OCI-LY7 (cell line): ENCODE data around the gene RELN. TPM values are rescaled to one million over a fixed set of nuclear protein-coding genes. Genes with fewer than 3 reads are reported as not detected.
"Not testable (repeated sequence)": the region's sequence is repeated elsewhere in the genome, so short reads cannot be mapped to it uniquely, and the experiment has no call there.

Experiments used
- BruUV-seq: library from RNA; stranded (reverse); fragments of 400-500 nt; replicated peaks from 2 replicates; lab custom pipeline; 2021; lab: Mats Ljungman, UMichigan
- CTCF ChIA-PET: fragments of 300-600 bp; sonication (Branson Sonifier 250); formaldehyde crosslinking; loops from one replicate; lab custom pipeline; 2022; ENCODE audit warnings: antibody characterized with exemption; ENCODE audit not compliant: unreplicated experiment; lab: Charles Lee
- POLR2A ChIA-PET: fragments of 300-600 bp; sonication (Branson Sonifier 250); formaldehyde crosslinking; loops from one replicate; lab custom pipeline; 2022; ENCODE audit warnings: antibody characterized with exemption; lab: Charles Lee
- DNase-seq: peaks from one replicate; pipeline ENCODE4 v3.0.0-alpha.2; 2015; ENCODE audit warnings: low spot score
- H2AFZ ChIP-seq: fragments of 200-600 bp; sonication (generic), shearing (Covaris generic); 2 replicates; pipeline ENCODE4 v1.6.1; 2014; ENCODE audit warnings: mild to moderate bottlenecking, antibody characterized with exemption, low read length, moderate library complexity
- H3K27ac ChIP-seq: fragments of 200-600 bp; sonication (generic); 2 replicates; pipeline ENCODE4 v1.5.1; 2014; ENCODE audit warnings: mixed run types, low read depth, mild to moderate bottlenecking, moderate library complexity, low read length, inconsistent platforms; ENCODE audit not compliant: poor library complexity, severe bottlenecking
- H3K36me3 ChIP-seq: fragments of 200-600 bp; sonication (generic); 2 replicates; pipeline ENCODE4 v1.6.1; 2014; ENCODE audit warnings: mild to moderate bottlenecking, antibody characterized with exemption, low read length, moderate library complexity, mixed read lengths; ENCODE audit not compliant: insufficient read depth
- H3K4me1 ChIP-seq: fragments of 200-600 bp; sonication (generic); 2 replicates; pipeline ENCODE4 v1.5.1; 2014; ENCODE audit warnings: mild to moderate bottlenecking, low read length; ENCODE audit not compliant: insufficient read depth, poor library complexity, severe bottlenecking
- H3K4me2 ChIP-seq: fragments of 200-600 bp; sonication (generic); 2 replicates; pipeline ENCODE4 v1.6.1; 2014; ENCODE audit warnings: mild to moderate bottlenecking, low read length
- H3K4me3 ChIP-seq: fragments of 200-600 bp; sonication (generic); 2 replicates; pipeline ENCODE4 v1.5.1; 2014; ENCODE audit warnings: mild to moderate bottlenecking, low read depth, low read length; ENCODE audit not compliant: poor library complexity, severe bottlenecking
- H3K79me2 ChIP-seq: fragments of 200-600 bp; sonication (generic); 2 replicates; pipeline ENCODE4 v1.6.1; 2016; ENCODE audit warnings: low read depth, mild to moderate bottlenecking, low read length, moderate library complexity, mixed read lengths; ENCODE audit not compliant: insufficient read depth
- H3K9me2 ChIP-seq: fragments of 200-600 bp; sonication (generic); 2 replicates; pipeline ENCODE4 v1.6.1; 2016; ENCODE audit warnings: mild to moderate bottlenecking, low read length, mixed read lengths; ENCODE audit not compliant: insufficient read depth
- H3K9me3 ChIP-seq: fragments of 200-600 bp; sonication (generic); 2 replicates; pipeline ENCODE4 v1.6.1; 2014; ENCODE audit warnings: mild to moderate bottlenecking, mixed run types, low read length, mixed read lengths
- H4K20me1 ChIP-seq: fragments of 200-600 bp; sonication (generic); 2 replicates; pipeline ENCODE4 v1.6.1; 2014; ENCODE audit warnings: mild to moderate bottlenecking, antibody characterized with exemption, low read length, moderate library complexity, mixed read lengths; ENCODE audit not compliant: insufficient read depth
- EZH2phosphoT487 ChIP-seq: fragments of 200-600 bp; sonication (generic); IDR thresholded peaks from 2 replicates; pipeline ENCODE4 v1.6.1; 2018; ENCODE audit warnings: low read depth, borderline replicate concordance, mild to moderate bottlenecking, mixed run types, antibody characterized with exemption, low read length, moderate library complexity, mixed read lengths
- intact Hi-C: fragments of 100-400 bp; cut with micrococcal nuclease; formaldehyde crosslinking; loops from one replicate; pipeline ENCODE4 v1.10.0; 2022; ENCODE audit not compliant: unreplicated experiment
- total RNA-seq, 2 experiments: library from RNA; depleted of rRNA in 1 of 2; stranded (reverse); fragments of >200 nt in 1 of 2; shearing (Covaris generic) in 1 of 2; gene quantifications; 2 replicates each; pipeline ENCODE4 v1.2.3, GENCODE V29; 2014 to 2022
- TF ChIP-seq, protein P1 (sequence below): fragments of 200-600 bp; sonication (generic); conservative IDR thresholded peaks from 2 replicates; pipeline ENCODE4 v1.5.1; 2014; ENCODE audit warnings: mild to moderate bottlenecking, antibody characterized with exemption, low read length, moderate library complexity, mixed read lengths

RELN gene
- total RNA-seq, 2 experiments from 2014 or later, result not detected

DNA sequence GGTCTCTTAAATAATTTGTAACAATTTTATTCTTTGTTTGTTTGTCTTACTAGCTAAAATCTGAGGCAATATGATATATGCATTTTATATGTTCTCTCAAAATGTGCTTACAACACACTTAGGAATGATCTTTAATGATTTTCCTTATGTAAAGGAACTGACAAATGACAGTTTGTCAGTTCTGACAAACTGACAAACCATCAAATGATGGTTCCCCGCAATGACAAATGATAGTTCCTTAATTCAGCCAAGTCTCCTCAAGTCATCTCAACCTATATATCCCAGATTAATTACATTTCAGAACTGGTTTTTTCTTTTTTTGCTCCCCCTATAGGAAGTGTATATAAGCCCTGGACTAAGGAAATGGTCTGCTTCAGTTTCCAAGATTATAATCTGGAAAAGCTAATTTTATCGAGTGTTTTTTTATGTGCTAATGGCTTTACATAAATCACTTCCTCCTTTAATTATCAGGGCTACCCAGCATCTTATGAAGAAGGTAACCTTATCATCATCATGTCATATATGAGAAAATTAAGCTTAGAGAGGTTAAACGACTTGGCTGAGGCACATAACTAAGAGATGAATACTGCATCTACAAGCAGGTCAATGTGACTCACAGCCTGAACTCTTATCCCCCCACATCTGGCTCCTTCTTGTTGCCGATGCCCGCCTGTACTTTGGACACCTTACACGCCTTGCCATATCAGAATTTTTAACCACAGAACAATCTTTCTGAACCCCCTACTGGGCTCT lies 75.1 kb downstream of the RELN start:
- H4K20me1 ChIP-seq, result no peaks in the 10 kb centered on the region
- no peaks in the 10 kb centered on the region for H3K9me2 ChIP-seq
- H2AFZ ChIP-seq, result no peak overlapping the region
- no peak for TF ChIP-seq EZH2phosphoT487
- TF ChIP-seq, protein P1, sequence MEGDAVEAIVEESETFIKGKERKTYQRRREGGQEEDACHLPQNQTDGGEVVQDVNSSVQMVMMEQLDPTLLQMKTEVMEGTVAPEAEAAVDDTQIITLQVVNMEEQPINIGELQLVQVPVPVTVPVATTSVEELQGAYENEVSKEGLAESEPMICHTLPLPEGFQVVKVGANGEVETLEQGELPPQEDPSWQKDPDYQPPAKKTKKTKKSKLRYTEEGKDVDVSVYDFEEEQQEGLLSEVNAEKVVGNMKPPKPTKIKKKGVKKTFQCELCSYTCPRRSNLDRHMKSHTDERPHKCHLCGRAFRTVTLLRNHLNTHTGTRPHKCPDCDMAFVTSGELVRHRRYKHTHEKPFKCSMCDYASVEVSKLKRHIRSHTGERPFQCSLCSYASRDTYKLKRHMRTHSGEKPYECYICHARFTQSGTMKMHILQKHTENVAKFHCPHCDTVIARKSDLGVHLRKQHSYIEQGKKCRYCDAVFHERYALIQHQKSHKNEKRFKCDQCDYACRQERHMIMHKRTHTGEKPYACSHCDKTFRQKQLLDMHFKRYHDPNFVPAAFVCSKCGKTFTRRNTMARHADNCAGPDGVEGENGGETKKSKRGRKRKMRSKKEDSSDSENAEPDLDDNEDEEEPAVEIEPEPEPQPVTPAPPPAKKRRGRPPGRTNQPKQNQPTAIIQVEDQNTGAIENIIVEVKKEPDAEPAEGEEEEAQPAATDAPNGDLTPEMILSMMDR, result no peak
- H3K4me3 ChIP-seq, result no peak overlapping the region
- CTCF ChIA-PET, result no interaction called here
- no peaks in the 10 kb centered on the region for H3K36me3 ChIP-seq
- no peaks in the 10 kb centered on the region for H3K4me1 ChIP-seq
- POLR2A ChIA-PET, result no interaction called here
- H3K79me2 ChIP-seq, result no peaks in the 10 kb centered on the region
- no TSS peak for BruUV-seq
- no peak overlapping the region for H3K27ac ChIP-seq
- no peak for DNase-seq
- intact Hi-C loops, result no loop called here
- H3K4me2 ChIP-seq, result no peak overlapping the region
- H3K9me3 ChIP-seq, result no peaks in the 10 kb centered on the region

DNA sequence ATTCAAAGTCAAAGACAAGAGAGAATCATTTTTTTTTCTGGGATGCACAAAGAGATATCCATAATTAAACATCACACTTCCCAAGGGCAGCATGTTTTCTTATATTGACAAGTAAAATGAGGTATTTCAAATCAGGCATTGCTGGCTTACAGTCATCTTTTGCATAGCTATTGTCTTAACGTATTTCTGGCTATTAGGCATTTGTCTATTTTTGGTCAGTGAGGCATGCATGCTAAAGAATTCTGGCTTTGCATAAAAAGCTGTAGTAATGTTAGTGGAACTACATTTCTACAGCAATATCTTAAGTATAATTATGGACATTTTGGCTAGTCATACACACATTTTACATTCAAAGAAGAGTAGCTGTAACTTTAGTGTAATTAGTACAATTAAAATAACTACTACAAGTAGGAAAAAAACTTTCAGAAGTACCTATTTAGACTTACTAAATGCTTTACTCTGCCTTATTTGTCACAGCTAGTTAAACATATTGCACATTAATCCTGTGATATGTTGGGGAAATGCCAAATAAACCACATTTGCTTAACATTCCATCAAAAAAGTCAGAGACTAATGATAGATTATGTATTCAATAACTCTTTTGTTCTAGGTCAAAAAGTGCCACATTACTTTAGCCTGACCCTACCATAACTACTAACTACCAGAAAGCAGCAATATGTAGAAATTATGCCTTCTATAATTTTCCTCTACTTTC lies 76.4 kb downstream of the RELN start:
- Histone ChIP-seq H2AFZ (no peak overlapping the region), H3K9me3 (no peaks in the 10 kb centered on the region), H3K4me1 (no peaks in the 10 kb centered on the region), H3K4me2 (no peak overlapping the region), H3K79me2 (no peaks in the 10 kb centered on the region), H3K36me3 (no peaks in the 10 kb centered on the region), H3K4me3 (no peak overlapping the region), H3K27ac (no peak overlapping the region), H4K20me1 (no peaks in the 10 kb centered on the region), H3K9me2 (no peaks in the 10 kb centered on the region)
- intact Hi-C loops, result no loop called here
- no peak for DNase-seq
- ChIA-PET CTCF (no interaction called here), POLR2A (no interaction called here)
- TF ChIP-seq, protein P1, result no peak
- no peak for TF ChIP-seq EZH2phosphoT487
- no TSS peak for BruUV-seq

DNA sequence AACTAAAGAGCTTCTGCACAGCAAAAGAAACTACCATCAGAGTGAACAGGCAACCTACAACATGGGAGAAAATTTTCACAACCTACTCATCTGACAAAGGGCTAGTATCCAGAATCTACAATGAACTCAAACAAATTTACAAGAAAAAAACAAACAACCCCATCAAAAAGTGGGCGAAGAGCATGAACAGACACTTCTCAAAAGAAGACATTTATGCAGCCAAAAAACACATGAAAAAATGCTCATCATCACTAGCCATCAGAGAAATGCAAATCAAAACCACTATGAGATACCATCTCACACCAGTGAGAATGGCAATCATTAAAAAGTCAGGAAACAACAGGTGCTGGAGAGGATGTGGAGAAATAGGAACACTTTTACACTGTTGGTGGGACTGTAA lies 78.4 kb downstream of the RELN start:
- CTCF ChIA-PET, POLR2A ChIA-PET, intact Hi-C loops, H3K27ac ChIP-seq, H3K36me3 ChIP-seq, H3K9me2 ChIP-seq, DNase-seq, H4K20me1 ChIP-seq, H3K4me2 ChIP-seq, H3K9me3 ChIP-seq, H3K79me2 ChIP-seq, BruUV-seq, H2AFZ ChIP-seq, H3K4me3 ChIP-seq, H3K4me1 ChIP-seq: not testable (repeated sequence)
